ENCODE results near the gene METTL4.
A peak's percentile ranks its signal among the peaks of the same experiment; 100 is the strongest.

METTL4 gene, protein sequence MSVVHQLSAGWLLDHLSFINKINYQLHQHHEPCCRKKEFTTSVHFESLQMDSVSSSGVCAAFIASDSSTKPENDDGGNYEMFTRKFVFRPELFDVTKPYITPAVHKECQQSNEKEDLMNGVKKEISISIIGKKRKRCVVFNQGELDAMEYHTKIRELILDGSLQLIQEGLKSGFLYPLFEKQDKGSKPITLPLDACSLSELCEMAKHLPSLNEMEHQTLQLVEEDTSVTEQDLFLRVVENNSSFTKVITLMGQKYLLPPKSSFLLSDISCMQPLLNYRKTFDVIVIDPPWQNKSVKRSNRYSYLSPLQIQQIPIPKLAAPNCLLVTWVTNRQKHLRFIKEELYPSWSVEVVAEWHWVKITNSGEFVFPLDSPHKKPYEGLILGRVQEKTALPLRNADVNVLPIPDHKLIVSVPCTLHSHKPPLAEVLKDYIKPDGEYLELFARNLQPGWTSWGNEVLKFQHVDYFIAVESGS

DNA sequence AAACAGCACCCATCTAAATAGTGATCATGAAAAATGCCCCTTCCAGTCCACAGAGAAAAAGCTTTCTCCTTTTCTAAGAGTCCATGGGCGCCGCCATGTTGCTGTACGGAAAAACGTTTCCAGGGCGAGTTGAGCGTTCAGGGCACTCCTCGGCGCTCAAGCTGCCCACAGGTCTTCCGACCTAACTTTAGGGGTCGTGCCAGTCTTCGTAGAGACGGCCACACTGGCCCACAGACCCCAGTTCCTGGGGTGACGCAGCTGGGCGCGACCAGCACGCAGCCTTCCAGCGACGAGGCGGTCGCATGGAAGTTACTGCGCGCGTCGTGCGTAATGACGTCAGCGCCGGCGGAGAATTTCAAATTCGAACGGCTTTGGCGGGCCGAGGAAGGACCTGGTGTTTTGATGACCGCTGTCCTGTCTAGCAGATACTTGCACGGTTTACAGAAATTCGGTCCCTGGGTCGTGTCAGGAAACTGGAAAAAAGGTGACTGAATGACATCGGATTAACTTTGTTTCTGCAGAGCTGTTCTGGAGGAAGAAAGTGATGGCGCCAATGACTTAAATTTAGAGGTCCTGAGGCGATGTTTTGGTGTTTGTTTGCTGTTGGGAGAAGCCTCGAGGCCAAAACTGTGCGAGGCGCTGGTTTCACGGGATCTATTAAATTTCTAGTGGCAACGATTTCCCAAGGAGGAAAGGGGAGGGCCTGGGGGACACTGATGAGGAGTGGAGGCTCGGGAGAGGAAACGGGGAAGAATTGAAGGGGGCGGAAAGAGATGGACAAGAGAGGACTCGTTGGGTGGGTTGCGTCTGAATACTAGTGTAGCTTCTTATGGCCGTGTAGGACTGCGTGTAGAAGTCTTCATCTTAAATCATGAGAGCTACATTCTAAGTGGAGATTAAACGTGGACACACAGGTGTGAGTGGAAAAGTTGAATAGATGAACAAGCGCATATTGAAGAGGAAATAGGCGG is at the start of gene METTL4, which contains the start of gene NDC80:
Gene METTL4 (minus strand): TSS at position 306 of the 971 bp plus-strand sequence. CDS start 4,289 bp downstream, outside the sequence.
Gene NDC80 (plus strand): TSS at position 358 of the 971 bp plus-strand sequence. CDS start 1,429 bp downstream, outside the sequence.
- peak; percentile 91 for DNase-seq

DNA sequence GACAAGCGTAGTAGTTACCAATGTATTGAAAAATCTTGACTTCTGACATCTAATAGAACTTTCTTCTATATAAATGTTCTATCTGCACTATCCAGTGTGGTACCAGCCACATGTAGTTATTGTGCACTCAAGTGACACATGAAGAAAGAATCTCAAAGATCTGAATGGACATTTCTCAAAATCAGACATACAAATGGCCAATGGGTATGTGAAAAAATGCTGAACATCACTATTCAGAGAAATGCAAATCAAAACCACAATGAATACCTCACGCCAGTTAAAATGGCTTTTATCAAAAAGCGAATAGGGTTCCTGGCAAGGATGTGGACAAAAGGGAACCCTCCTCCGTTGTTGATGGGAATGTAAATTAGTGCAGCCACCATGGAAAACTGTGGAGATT is 46.7 kb upstream of the METTL4 start:
- no peak for DNase-seq

DNA sequence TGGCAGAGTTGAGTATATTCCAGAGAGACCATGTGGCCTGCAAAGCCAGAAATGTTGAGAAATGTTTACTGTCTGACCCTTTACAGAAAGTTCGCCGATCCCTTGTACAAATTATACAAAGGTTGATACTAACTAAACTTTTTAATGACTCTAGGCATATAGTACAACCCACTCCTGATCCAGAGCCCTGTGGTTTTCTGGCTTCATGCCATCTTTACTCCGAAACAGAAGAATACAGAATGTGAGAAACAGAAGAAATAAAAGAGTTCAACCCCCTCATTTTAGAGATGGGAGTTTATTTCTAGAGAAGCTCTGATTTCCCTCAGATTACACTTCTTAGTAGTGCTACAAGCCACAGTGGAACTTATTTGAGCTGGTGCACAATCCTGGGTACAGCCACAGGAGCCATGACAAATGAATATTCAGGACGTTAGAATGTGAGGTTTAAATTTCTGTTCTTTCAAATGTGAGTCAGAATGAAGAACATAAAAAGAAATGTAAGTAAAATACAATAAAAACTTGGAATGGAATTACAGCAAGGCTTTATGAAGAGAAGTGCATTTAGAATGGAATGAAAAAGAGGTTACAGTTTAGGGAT is 46.2 kb upstream of the METTL4 start:
- DNase-seq, result no peak

DNA sequence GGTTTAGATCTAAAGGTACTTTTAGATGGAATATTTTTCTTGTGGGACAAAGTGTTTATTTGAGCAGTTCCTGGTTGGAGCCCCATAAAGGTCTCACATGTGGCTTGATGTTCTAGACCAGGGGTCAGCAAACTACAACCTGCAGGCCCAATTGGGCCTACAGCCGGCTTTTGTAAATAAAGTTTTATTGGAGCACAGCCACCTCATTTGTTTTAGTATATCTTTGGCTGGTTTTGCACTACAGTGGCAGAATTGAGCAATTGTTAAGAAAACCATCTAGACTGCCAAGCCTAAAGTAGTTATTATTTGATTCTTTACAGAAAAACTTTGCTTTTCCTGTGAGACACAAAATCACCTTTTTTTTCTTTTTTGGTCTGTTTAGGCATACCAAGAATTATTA is 41.7 kb upstream of the METTL4 start:
- DNase-seq, result no peak

DNA sequence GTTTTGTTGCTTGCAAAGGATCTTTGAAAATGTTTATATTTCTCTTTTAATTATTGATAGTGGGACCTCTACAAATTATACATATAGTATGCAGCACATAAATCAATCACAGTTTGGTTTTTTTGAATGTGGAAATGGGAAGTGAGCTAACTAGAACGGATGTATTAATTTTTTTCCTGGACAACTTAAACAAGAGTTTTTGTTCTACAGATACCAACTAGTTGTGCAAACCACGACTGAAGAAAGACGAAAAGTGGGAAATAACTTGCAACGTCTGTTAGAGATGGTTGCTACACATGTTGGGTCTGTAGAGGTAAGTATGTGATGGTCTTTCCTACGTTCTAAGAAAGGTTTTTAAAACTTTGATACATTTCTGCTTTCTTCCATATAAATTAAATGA is 39.2 kb upstream of the METTL4 start:
- no peak for DNase-seq

DNA sequence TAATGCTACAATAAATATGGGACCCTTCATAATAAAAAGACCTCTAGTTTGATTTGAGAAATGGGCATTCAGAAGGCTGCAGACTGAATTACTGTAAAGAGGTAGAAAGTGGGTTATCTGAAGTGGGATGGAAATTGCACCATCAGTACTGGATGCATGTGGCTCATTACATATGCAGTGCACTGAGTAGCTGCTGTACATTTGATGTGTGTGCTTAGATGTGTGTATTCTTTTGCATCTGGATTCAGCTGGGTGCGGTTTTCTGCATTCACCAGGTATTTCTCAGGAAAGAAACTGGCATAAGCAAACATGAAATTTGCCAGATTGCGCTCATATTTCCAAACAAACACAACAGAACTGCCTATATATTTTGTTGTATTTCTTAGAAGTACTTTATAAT is 38.3 kb upstream of the METTL4 start:
- DNase-seq, result no peak

DNA sequence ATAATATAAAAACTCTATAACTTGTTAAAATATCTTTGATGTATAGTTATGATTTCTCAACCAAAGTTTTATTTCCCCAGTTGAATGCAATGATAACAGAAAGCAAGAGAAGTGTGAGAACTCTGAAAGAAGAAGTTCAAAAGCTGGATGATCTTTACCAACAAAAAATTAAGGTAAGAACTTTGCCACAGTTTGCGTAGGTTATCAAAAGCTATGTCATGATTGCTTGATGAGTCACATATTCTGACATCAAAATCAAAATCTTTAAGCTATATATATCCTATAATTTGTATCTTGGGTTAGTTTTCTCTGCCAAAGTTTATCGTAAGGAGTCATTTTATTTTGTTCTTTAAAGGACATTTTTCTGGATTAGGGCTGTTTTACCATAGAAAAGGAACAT is 35.0 kb upstream of the METTL4 start:
- DNase-seq, result no peak

DNA sequence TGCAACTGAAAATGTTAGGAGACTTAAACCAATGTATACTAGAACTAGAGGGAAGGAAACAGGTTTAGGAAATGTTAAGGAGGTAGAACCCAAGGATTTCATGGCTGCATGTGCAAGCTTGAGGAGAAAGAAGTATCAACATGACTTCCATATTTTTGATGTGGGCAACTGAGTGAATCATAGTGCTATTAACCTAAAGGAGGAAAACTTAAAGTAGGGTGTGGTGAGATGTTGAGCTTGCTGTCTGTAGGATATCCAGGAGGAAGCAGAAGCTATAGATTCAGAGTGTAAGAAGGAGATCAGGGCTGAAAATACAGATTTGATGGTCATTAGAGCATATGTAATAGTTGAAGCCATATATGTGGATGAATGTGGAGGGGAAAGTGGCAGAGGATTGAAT is 31.5 kb upstream of the METTL4 start:
- no peak for DNase-seq

DNA sequence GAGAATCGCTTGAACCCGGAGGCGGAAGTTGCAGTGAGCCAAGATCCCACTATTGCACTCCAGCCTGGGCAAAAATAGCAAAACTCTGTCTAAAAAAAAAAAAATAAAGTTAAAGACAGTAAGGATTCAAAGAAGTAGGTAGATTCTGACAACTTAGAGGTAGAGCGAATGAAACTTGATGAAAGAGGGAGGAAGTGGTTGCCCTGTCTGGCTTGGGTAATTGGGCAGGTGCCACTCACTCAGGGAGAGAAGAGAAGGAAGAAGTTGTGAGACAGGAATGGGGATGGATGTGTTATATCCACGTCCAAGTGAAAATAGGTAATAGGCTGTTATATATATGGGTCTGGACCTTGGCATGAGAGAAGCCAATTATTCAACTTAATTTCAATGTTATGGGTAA is 26.3 kb upstream of the METTL4 start:
- DNase-seq, result no peak

DNA sequence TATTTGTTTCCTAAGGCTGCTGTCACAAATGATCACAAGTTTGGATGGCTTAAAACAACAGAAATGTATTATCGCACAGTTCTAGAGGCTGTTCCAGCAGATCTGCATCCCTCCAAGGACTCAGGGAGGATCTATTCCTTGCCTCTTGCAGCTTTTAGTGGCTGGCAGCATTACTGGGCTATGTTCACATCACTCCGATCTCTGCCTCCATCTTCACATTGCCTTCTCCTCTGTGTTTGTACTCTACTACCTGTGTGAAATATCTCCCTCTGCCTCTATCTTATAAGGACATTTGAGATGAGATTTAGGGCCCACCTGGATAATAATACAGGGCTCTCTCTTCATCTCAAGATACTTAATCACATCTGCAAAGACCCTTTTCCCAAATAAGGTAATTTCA is 19.0 kb upstream of the METTL4 start:
- no peak for DNase-seq

DNA sequence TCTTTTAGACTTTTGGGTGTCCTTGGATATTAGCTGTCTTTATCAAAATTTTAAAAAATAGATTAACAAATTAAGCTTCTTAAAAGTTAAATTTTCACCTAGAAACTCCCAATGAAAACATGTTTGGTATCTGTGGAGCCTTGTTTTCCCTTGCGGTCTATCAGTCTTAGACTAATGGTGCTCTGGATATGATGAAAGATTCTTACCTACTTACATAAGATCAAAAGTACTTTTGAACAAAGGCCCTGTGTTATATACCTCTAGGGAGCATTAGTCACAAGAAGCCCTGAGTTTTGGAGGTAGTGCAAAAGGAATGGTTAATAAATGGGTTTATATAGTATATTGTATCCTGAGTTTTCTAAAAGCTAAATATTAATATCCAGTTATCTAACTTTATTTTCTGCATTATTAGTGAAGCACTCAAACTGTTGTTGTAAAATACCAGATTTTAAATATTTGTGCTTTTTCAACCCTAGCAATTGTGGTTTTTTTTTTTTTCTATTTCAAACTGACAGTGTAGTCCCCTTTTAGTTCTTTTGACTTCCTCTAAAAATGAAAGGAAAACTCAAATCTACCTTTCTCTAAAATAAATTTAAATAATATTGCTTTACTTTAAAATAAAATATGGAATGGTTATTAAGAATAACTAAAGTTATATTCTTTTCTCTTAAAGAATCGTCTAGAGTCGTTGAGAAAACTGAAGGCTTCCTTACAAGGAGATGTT is 18.2 kb upstream of the METTL4 start:
- DNase-seq, result no peak

DNA sequence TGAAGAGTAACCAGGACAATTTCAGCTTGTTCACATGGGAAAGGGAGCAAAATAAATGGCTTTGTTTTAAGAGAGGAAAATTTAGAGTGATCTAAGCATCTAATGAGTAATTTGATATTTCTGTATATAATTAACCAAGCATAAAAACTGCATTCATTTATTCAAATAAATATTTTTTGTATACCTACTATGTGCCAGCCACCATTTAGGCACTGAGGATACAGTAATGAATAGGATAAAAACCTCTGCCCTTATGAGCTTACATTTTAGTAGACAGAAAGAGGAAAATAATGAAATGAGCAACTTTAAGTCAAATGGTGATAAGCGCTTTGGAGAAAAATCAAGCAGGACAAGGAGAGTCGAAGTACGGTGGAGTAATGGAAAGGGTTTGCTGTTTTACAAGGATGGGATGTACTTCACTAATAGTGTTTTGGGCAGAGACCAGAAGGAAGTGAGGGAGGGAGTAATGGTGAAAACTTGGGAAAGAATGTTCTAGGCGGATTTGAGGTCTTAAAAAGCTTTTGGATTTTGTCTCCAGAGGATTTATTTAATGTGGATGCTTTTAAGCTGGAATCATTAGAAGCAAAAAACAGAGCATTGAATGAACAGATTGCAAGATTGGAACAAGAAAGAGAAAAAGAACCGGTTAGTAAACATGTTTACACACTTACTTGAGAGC is 17.5 kb upstream of the METTL4 start:
- no peak for DNase-seq

DNA sequence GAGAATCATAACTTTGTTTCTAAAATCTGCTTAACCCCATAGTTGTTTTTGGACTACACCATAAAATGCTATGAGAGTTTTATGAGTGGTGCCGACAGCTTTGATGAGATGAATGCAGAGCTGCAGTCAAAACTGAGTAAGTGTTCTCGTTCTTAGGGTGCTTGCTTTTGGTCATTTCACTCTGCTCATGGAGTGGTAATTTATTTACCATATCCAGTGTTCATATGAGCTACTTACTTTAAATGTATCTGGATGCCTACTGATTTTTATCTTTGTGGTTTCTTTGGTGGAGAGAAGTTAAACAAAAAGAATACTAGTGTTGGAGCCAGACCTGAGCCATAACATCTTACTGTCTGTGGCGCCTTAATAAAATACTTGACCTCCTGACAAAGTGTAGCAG is 16.5 kb upstream of the METTL4 start:
- no peak for DNase-seq

DNA sequence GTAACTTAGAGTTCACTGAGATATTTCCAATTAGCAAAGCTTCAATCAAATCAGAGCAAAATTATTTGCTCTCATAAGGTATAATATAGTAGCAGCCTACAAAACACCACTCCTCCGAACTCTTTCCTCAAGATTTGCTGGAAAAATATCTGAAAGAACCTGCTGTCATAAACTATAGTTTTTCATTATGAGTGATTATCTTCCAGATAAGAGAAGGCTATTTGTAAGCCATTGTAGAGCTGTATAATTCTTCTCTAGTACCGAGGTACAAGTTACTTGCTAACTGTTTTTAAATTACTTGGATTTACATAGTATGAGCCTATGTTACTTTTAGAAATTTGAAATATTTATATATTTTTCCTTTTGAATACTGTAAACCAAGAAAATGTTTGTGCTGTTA is 2.1 kb upstream of the METTL4 start:
- no peak for DNase-seq

DNA sequence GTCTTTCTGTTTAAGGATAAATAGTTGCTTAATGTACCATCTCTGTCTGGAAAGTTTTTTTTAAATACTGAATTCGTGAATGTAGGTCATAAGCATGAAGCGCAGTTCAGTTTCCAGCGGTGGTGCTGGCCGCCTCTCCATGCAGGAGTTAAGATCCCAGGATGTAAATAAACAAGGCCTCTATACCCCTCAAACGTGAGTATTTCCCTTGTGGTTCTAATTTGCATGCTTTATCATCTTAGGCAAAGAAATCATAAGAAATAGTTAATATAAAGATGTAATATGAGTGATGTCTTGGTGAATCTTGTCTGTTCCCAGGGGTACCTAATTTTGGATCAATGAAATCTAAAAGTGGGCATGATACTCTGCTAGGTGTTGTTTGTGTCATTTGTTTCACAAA is 1.6 kb upstream of the METTL4 start:
- no peak for DNase-seq

DNA sequence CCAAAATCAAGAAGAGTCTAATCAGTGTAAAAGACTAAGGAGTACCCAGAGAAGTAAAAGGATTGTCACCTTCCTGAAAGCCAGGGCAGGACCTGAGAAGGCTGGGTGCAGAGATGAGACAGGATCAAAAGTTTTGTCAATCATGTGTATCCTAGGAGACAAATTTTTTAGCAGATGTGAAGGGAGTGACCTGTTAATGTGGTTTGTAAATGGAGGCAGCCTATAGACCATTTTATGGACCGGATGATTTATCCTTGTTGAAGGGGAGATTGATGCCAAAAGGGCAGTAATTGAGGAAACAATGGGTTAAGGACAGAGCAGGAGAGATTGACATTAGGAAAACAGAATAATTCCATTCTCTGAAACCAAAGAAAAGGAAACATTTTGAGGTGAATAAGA is 865 bp upstream of the METTL4 start:
- no peak for DNase-seq

DNA sequence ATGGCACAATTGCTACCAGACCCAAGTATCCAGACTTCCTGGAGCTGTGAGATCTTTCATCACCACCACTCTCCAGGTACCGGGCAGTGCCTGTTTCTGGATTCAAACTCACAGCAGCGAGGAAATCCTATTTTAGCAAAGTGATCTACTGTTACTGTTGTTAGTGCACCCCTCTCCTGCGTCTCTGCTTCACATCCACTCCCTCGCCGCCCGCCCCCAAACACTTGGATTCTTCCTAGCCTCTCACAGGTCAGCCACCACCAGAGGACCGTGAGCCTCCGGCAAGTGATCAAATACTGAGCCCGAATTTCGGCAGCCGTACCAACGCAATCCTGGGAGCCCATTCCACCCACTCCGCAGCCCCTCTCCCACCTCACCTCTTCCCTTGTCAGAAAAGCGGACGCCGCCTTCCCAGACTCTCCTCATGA is 519 bp downstream of the METTL4 start:
- peak; percentile 71 for DNase-seq

DNA sequence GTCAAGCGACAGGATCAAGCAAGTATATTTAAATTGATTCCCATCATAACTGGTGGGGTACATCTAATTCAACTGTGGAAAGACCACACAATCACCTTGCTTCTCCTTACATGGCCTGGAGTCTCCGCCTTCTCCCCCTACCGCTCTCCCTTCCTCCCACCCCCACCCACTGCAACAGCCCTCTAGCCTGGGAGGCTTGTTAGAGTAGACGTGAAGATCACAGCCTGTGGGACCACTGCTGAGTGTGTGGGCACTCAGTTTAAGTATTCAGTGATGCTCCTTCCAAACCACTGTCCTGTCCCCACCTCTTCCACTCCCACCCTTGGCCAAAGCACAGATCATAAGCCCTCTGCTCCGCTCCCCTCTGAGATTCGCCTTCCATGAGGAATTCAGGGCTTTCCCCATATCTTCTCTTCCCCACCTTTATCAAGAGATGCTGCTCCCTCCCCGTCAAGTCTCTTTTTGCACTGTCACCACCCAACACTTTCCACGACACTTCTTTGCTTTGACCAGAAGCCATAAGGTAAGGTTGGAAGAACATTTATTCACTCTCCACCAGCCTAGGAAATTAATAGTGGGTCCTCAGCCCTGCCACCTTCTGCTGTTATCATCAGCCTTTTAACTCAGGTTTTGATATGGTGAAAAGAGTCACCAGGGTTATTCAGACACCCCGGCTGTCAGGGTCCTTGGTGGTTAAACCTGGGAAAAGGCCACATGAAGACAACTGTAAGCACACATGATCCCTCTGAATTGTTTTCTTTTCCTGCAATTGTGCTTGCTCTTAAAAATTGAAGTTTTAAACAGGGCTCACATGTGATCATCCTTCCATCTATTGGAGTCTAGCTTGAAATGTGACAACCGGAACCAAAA is 1.7 kb downstream of the METTL4 start:
- DNase-seq, result no peak

DNA sequence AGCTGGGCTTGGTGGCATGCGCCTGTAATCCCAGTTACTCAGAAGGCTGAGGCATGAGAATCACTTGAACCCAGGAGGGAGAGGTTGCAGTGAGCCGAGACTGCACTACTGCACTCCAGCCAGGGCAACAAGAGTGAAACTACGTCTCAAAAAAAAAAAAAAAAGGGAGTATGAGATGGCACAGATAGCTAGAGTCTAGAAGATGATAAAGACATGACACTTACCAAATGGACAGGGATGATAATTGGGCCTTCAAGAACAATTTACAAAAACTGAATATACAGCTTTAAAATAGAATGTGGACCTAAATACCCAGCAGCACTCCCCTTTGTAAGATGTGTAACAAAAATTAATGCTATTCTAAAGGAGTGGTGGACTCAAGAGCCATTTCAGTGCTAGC is 2.7 kb downstream of the METTL4 start:
- DNase-seq, result no peak

DNA sequence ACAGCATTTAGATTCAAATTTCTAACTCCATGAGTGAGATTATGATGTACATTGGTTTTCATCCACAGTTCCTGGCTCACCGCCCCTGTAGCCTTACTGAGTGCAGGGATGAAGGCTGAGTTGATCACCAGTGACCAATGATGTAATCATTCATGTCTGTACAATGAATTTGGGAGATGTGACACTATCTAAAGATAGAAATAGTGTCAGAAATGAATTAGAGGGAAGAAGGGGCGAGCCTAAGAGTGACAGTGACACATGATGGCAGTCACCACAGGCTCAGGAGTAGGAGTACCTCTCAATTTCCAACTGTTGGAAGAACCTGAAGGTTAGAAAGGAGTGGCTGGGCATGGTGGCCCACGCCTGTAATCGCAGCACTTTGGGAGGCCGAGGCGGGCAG is 3.2 kb downstream of the METTL4 start:
- no peak for DNase-seq

DNA sequence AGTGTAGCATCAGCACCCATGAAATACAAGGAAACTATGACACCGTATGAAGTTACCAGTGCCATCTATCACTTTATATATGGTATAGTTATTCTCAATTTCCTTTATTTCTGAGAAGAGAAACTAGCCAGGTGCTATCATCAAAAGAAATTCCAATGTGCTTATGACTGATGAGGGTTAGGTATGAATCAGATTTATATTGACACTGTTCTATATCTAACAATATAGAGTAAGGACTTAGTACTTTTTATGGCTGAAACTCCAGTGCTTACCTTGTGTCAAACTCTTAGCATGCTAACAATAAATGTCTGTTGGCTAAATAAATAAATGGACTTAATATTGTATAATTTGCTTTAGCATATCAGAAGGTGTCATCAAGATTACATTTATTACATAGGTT is 6.9 kb downstream of the METTL4 start:
- no peak for DNase-seq
